GM18907 (cell line): ENCODE measurements around the gene CYP11A1.
A peak's percentile ranks its signal among the peaks of the same experiment; 100 is the strongest.

Experiments used
- ATAC-seq: cut with Tn5 transposase; IDR thresholded peaks from one replicate; pipeline ENCODE4 v1.9.1; 2021; ENCODE audit warnings: mild to moderate bottlenecking, moderate library complexity; ENCODE audit not compliant: unreplicated experiment

CYP11A1 gene

DNA sequence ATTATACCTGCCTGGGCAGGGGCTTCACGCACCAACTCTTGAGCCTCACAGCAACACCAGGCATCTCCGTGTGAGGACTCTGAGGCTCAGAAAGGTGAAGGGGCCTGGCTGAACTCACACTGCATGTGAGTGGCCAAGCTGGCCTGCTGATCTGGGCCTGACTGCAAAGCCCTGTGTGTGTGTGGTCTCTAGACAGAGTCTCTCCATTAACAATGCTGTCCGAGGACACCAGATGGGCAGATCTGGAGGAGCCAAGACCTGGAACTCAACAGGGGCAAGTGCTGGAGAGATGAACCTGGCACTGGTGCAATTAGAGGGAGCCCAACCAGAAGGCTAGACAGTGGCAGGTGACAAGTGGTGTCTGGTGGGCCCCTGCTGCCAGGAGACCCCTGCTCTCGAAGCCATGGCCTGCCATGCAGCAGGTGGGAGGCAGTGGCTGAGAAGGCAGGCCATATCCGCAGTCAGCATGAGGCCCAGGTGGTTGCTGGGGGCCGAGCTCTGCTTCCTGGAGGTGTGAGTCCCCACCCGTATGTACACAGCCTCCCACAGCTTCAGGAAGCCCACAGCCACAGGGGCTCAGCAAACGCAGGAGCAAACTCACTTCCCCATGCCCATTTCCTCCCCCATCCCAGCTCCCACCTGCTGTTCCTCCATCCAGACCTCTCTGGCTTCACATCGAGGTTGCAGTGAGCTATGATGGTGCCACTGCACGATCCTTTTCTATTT lies 39.0 kb downstream of the CYP11A1 start:
- no peak for ATAC-seq

GRCh38 chr15:74327756-74328155 lies 39.7 kb downstream of the CYP11A1 start:
- no peak for ATAC-seq

GRCh38 chr15:74326746-74327145 lies 40.7 kb downstream of the CYP11A1 start:
- ATAC-seq = no peak

- no peak for ATAC-seq
Measured at GRCh38 chr15:74324714-74325113, 42.7 kb downstream of the CYP11A1 start.

DNA sequence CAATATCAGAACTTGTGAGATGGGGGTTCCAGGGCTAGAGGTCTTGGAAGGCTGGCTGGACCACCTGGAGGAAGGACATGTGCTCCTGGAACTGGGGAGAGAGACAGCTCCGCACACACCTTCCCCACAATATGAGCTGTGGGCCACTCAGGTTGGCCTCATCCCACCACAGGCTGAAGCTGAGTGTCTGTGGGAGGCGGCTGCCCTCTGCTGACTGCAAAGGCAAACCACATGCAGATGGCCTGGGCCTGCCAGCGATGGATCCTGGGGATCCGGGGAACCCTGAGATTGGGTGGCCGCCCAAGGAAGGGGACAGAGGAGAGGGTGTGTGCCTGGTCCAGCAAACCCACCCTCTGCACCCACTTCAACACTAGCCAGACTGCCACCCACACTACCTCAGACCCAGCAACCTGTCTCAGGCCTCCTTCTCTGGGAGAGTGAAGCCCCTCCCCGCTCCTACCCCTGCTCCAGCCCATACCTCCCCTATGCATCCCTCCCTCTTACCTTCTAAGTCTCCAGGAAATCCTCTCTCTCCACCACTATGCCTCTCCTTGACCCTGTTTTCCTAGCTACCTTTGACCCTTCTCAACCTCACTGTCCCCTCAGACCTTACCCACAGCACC lies 44.8 kb downstream of the CYP11A1 start:
- no peak for ATAC-seq

GRCh38 chr15:74320352-74321247 lies 46.8 kb downstream of the CYP11A1 start:
- no peak for ATAC-seq

- no peak for ATAC-seq
Measured at GRCh38 chr15:74319596-74320351, 47.7 kb downstream of the CYP11A1 start.

GRCh38 chr15:74319138-74319460 lies 48.3 kb downstream of the CYP11A1 start:
- no peak for ATAC-seq

- no peak for ATAC-seq
Measured at GRCh38 chr15:74318376-74319137, 48.9 kb downstream of the CYP11A1 start.

DNA sequence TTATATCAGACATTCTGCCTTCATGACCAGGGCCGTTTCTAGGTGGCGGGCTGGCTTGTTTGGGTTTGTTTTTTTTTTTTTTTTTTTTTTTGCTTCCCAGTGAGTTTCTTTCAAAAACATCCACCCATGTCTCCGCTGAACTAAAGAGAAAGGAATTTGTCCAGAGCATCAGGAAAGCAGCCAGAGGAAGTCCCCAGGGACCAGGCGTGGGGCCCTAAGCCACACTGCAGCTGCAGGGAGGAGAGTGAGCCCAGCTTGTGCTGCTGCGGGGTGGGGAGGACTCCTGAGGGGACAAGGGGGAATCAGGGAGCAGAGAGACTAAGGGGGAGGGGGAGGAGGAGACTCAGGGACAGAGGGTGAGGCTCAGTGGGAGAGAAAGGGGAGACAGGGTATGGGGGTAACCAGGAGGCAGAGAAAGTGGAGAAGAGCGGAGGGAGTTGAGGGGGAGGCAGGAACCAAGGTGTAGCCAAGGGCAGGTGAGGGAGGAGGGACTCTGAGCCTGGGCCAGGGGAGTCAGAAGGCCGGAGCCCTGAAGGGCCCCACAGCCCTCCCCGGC lies 49.5 kb downstream of the CYP11A1 start:
- ATAC-seq = no peak

DNA sequence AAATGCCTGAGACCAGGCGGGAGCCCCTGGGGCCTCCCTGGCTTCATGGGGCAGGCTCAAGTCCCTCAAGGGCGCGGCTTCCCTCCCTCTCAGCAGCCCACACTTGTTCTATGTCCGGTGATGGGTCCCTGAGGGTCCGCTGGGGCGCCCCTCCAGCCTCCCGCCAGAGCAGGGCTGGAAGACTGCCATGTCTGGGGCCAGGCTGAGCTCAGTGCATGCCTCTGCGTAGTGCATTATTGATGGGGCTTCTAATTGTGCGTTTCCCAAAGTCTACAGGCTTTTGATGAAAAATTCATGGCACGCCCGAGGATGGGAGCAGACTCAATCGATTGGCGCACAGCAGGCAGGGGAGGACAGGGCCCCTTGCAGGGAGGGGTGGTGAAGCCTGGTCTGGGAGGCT lies 51.3 kb downstream of the CYP11A1 start:
- ATAC-seq = no peak

- ATAC-seq = peak; percentile 46
Measured at GRCh38 chr15:74315626-74316025, 51.8 kb downstream of the CYP11A1 start.

DNA sequence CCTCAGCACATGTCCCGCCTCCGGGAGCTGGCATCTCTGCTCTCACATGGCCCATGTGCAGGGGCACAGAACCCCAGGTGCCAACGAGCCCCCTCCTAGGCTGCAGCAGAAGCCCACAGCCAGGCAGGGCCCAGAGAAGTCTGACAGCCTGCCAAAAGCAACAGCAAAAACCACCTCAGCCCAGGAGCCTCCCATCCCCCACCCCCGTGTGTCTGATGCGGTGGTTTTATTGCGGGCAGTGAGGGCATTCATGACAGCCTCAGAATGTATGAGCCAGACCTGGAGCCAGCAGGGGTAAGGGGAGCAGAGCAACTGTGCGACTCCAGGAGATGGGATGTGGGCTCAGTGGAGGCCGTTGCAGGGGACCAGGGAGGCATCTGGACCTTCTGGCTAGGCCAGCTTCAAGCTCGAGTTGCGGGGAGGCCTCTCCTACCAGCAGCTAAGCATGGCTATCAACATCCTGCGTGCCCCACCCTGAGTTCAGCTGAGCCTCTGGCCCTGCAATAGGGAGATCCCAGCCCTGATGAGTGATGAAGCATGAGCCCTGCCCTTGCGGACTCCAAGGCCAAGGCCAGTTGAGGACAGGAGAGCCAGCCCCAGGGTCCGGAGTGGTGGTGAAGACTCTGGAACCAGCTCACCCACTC lies 52.5 kb downstream of the CYP11A1 start:
- no peak for ATAC-seq

DNA sequence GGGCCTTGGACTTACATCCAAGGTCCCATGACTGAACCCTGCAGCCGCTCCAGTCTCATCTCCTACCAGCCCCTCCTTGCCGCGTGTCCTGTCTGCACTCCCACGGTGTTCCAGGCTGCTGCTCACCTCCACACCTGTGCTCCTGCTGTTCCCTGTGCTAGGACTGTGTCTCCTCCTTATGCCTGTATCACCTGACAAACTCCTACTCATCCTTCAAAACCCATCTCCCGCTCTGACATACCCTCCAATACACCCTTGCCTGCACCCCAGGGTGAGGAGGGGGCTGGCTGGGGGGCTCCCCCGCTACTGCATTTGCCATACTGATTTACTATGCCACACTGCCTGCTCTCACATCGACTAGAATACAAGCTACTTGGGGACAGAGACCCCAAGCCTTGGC lies 53.6 kb downstream of the CYP11A1 start:
- ATAC-seq = no peak

DNA sequence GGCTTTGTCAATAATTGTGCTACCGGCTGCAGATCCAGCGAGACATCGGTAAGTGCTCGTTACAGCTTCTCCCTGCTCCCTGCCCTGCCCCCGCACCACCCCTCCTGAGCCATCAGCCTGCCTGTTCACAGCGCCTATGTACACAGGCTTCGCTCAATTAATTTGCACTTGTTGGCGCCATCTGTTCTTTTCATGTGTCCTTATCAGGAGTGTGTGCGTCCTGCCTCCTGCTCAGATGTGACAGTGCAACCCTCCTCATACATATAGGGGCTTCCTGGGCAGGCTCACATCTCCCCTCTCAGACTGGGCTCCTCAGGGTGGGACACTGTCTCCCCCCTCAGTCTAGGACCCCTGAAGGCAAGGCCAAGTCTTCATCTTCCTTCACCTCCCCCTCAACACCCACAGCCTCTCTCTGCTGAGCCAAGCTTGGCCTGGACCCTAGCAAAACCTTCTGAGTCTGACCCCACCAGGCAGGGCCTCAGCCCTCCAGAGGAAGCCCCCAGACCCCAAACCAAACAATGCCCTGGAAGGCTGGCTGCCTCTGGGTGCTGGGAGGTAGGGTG lies 54.9 kb downstream of the CYP11A1 start:
- ATAC-seq = no peak

DNA sequence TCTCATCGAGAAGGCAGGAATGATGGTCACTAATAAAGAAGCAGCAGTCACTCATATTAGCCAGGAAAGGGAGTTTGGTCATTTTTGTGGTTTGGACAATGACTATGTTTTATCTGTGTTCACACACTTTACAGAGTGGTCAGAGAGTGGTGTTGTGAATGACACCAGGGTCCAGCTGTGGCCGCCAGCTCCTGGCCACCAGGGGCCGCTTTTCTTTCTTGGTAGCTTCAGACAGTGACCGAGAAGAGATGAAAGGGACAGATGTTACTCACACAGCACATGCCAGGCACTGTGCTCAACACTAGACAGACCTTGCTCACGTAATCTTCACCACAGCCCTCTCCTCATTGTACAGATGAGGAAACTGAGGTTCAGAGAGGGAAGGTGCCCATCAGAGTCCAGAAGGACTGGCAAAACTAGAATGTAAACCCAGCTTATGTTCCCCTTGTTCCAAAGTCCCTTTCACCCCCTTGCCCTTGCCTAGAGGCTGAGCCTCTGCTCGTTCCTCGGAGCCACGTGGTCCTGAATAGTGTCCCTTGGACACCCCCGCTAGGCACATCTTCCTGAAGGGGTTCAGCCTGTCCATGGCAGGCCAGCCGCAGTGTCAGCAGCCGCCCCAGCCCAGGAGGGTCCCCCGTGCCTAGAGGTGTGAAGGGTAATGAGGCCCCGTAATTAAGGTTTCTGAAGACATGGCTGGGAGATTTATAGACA lies 55.6 kb downstream of the CYP11A1 start:
- no peak for ATAC-seq

DNA sequence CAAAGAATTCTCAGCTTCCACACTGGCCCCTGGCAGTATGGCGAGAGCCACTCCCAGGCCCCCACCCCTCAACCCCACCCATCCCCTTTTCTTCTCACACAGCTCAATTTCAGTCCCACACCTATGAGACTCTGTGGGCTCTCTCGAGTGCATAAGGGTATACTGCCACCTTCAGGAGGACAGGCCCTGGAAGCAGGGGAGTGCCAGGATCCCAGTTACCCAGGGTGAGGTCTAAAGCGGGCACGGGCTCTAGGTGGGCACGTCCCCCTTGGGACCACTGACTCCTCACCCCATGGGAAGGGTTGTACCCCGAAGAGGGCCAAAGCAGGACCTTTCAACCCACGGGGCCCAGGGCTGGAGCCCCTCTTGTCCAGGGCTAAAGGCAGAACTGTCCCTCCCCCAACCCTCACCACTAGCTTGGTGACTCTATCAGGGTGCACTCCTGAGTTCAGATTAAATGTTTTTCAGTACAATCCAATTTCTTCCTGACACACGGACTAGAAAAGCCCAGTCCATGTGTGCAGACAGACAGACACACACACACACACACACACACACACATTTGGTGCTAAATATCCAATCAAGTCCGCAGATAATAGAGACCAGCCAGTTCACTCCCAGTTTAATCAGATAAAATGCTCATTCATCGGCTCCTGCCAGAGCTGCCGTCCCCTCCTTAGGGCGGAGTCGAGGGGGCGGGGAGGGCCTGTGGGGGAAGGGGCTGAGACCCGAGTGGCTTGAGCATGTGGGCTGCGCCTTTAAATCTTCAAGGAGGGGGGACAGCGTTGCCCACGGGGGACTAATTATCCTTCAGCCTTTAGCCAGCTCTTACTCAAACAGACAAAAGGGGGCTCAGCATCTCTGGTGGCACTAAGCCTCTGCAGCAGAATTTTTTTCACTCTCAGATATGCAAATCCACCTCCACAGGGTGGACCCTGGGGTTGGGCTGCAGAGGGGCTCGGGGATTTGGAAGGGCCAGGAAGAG lies 59.3 kb downstream of the CYP11A1 start:
- no peak for ATAC-seq
